ENCODE results near the gene SEMA4A.
A peak's percentile ranks its signal among the peaks of the same experiment; 100 is the strongest.

DNA sequence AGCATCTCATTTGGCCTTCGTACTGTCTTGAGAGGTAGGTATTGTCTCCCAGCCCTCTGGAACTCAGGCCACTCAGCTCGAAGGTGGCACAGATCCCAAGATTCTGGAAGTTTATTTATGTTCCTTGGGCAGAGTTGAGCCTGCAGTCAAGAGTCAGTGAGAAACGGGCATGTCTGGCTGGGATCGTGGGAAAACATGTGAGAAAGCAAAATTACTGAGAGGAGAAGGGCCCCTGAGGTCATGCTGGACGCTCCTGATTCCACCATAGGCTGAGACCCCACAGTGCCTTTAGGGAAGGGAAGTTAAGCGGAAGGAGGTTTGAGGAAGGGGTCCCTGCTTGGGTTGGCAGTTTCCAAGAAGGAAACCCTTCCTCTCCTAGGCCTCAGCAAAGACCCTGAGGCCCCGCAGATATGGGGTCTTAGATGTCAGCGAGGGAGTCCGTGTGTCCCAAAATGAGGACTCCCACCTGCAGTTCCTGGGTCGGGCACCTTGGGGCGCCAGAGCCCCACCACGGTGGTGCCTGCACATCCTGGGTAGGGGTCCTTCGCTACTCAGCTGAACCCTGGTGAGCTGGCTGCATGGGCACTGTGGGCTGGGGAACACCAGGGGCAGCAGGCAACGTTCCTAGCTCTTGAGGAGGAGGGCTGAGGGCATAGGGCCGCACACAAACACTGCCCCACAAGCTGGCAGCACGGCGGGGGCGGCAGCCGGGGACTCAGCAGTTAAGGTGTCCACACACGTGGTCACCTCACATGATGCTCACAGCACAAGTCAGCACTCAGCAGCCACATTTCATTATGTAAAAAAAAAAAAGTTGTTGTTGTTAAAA, 12.3 kb upstream of the SEMA4A start:
- peak in 3 of 4 experiments; percentile 21 to 46 (median 33) for TF ChIP-seq CTCF (IDR thresholded peaks at IDR 0.05)
- peak; percentile 39 for TF ChIP-seq POLR2AphosphoS5 (IDR thresholded peaks at IDR 0.05)
